T-helper 2 cell treated with Interferon-gamma antibody and Interleukin-4, amounts not matched to agents 5 μg/mL and 100 μg/mL, for 36 hours (primary cell): ENCODE data around the gene PRELP.

Experiments used
- DNase-seq: peaks from one replicate; pipeline ENCODE4 v3.0.0; 2021; ENCODE audit warnings: low spot score
- H3K27ac Mint-ChIP-seq: one replicate; pipeline ENCODE4 v1.8.0; 2021; ENCODE audit warnings: mild to moderate bottlenecking, mixed read lengths
- H3K27me3 Mint-ChIP-seq: one replicate; pipeline ENCODE4 v1.8.0; 2021; ENCODE audit warnings: low read depth, mixed read lengths
- H3K36me3 Mint-ChIP-seq: one replicate; pipeline ENCODE4 v1.8.0; 2021; ENCODE audit warnings: low read depth, mixed read lengths
- H3K4me1 Mint-ChIP-seq: one replicate; pipeline ENCODE4 v1.8.0; 2021; ENCODE audit warnings: low read depth, mixed read lengths
- H3K4me3 Mint-ChIP-seq: one replicate; pipeline ENCODE4 v1.8.0; 2022; ENCODE audit warnings: mild to moderate bottlenecking, moderate library complexity, mixed read lengths
- H3K9me3 Mint-ChIP-seq: one replicate; pipeline ENCODE4 v1.8.0; 2021; ENCODE audit warnings: mixed read lengths

The PRELP gene

GRCh38 chr1:203495845-203496244, 20.2 kb downstream of the PRELP start:
- Mint-ChIP-seq H3K4me3 (no peak overlapping the region), H3K4me1 (peaks cover 1% of the 10 kb centered on the region), H3K36me3 (no peaks in the 10 kb centered on the region), H3K9me3 (no peaks in the 10 kb centered on the region), H3K27me3 (peaks cover 13% of the 10 kb centered on the region), H3K27ac (no peak overlapping the region)
- no peak for DNase-seq

- no peaks in the 10 kb centered on the region for H3K9me3 Mint-ChIP-seq
- peaks cover 7% of the 10 kb centered on the region for H3K27me3 Mint-ChIP-seq
- no peak overlapping the region for H3K27ac Mint-ChIP-seq
- no peak for DNase-seq
- H3K4me1 Mint-ChIP-seq = peaks cover 1% of the 10 kb centered on the region
- H3K36me3 Mint-ChIP-seq = no peaks in the 10 kb centered on the region
- H3K4me3 Mint-ChIP-seq = no peak overlapping the region
These were observed 21.7 kb downstream of the PRELP start for GRCh38 chr1:203497269-203497777.

- peaks cover 12% of the 10 kb centered on the region for H3K27me3 Mint-ChIP-seq
- no peaks in the 10 kb centered on the region for H3K36me3 Mint-ChIP-seq
- H3K4me1 Mint-ChIP-seq = peaks cover 3% of the 10 kb centered on the region
- H3K27ac Mint-ChIP-seq = no peak overlapping the region
- H3K9me3 Mint-ChIP-seq = no peaks in the 10 kb centered on the region
- no peak overlapping the region for H3K4me3 Mint-ChIP-seq
- DNase-seq = no peak
These were observed 24.2 kb downstream of the PRELP start for GRCh38 chr1:203499643-203500278.

- Mint-ChIP-seq H3K9me3 (no peaks in the 10 kb centered on the region), H3K27me3 (peaks cover 12% of the 10 kb centered on the region), H3K4me3 (no peak overlapping the region), H3K27ac (no peak overlapping the region), H3K4me1 (peaks cover 4% of the 10 kb centered on the region), H3K36me3 (no peaks in the 10 kb centered on the region)
- no peak for DNase-seq
These were observed 24.7 kb downstream of the PRELP start for GRCh38 chr1:203500279-203500678.

GRCh38 chr1:203503836-203504235, 28.2 kb downstream of the PRELP start:
- peaks cover 4% of the 10 kb centered on the region for H3K4me1 Mint-ChIP-seq
- H3K27ac Mint-ChIP-seq = no peak overlapping the region
- H3K9me3 Mint-ChIP-seq = no peaks in the 10 kb centered on the region
- no peak overlapping the region for H3K4me3 Mint-ChIP-seq
- no peaks in the 10 kb centered on the region for H3K36me3 Mint-ChIP-seq
- H3K27me3 Mint-ChIP-seq = peaks cover 12% of the 10 kb centered on the region
- no peak for DNase-seq

- Mint-ChIP-seq H3K27me3 (peaks cover 12% of the 10 kb centered on the region), H3K4me1 (peaks cover 4% of the 10 kb centered on the region), H3K4me3 (no peak overlapping the region), H3K9me3 (no peaks in the 10 kb centered on the region), H3K36me3 (no peaks in the 10 kb centered on the region), H3K27ac (no peak overlapping the region)
- peak; percentile 58 for DNase-seq
These were observed 29.0 kb downstream of the PRELP start for GRCh38 chr1:203504400-203505250.

GRCh38 chr1:203505526-203506204, 30.1 kb downstream of the PRELP start:
- Mint-ChIP-seq H3K4me1 (peaks cover 4% of the 10 kb centered on the region), H3K9me3 (no peaks in the 10 kb centered on the region), H3K36me3 (no peaks in the 10 kb centered on the region), H3K27ac (no peak overlapping the region), H3K27me3 (peaks cover 12% of the 10 kb centered on the region), H3K4me3 (no peak overlapping the region)
- DNase-seq = no peak

- Mint-ChIP-seq H3K9me3 (no peaks in the 10 kb centered on the region), H3K27ac (no peak overlapping the region), H3K4me3 (no peak overlapping the region), H3K36me3 (no peaks in the 10 kb centered on the region), H3K27me3 (peaks cover 10% of the 10 kb centered on the region), H3K4me1 (peaks cover 4% of the 10 kb centered on the region)
- no peak for DNase-seq
These were observed 31.4 kb downstream of the PRELP start for GRCh38 chr1:203506858-203507626.

GRCh38 chr1:203507759-203508158, 32.2 kb downstream of the PRELP start:
- Mint-ChIP-seq H3K27ac (no peak overlapping the region), H3K27me3 (peaks cover 8% of the 10 kb centered on the region), H3K4me1 (peaks cover 8% of the 10 kb centered on the region), H3K9me3 (no peaks in the 10 kb centered on the region), H3K36me3 (no peaks in the 10 kb centered on the region), H3K4me3 (no peak overlapping the region)
- DNase-seq = no peak

GRCh38 chr1:203508463-203509073, 33.0 kb downstream of the PRELP start:
- Mint-ChIP-seq H3K4me1 (peaks cover 16% of the 10 kb centered on the region), H3K9me3 (no peaks in the 10 kb centered on the region), H3K27ac (no peak overlapping the region), H3K27me3 (peaks cover 3% of the 10 kb centered on the region), H3K4me3 (no peak overlapping the region), H3K36me3 (no peaks in the 10 kb centered on the region)
- no peak for DNase-seq

GRCh38 chr1:203509135-203509534, 33.5 kb downstream of the PRELP start:
- Mint-ChIP-seq H3K4me1 (peaks cover 21% of the 10 kb centered on the region), H3K27me3 (no peaks in the 10 kb centered on the region), H3K9me3 (no peaks in the 10 kb centered on the region), H3K4me3 (no peak overlapping the region), H3K36me3 (no peaks in the 10 kb centered on the region), H3K27ac (no peak overlapping the region)
- DNase-seq = no peak

GRCh38 chr1:203511513-203511912, 35.9 kb downstream of the PRELP start:
- peaks cover 21% of the 10 kb centered on the region for H3K4me1 Mint-ChIP-seq
- no peak overlapping the region for H3K4me3 Mint-ChIP-seq
- no peaks in the 10 kb centered on the region for H3K9me3 Mint-ChIP-seq
- H3K36me3 Mint-ChIP-seq = no peaks in the 10 kb centered on the region
- DNase-seq = no peak
- no peaks in the 10 kb centered on the region for H3K27me3 Mint-ChIP-seq
- no peak overlapping the region for H3K27ac Mint-ChIP-seq

- no peak for DNase-seq
- Mint-ChIP-seq H3K4me3 (no peak overlapping the region), H3K36me3 (no peaks in the 10 kb centered on the region), H3K27me3 (no peaks in the 10 kb centered on the region), H3K4me1 (peaks cover 21% of the 10 kb centered on the region), H3K9me3 (no peaks in the 10 kb centered on the region), H3K27ac (no peak overlapping the region)
These were observed 36.3 kb downstream of the PRELP start for GRCh38 chr1:203511930-203512329.
